Transverse colon (tissue), 4 donors: Measurements from ENCODE around the gene RASGEF1C. TPM values are rescaled to one million over a fixed set of nuclear protein-coding genes. Genes with fewer than 3 reads are reported as not detected.

Source experiments
- DNase-seq: peaks from one replicate; pipeline ENCODE4 v3.0.0-alpha.2; 2019
- H3K27ac ChIP-seq, 4 donors: fragments of 200-600 bp; sonication (generic); 2 replicates each; pipeline ENCODE4 v1.5.1; 2016 to 2018; ENCODE audit warnings: inconsistent platforms in 4 of 4
- H3K27me3 ChIP-seq: fragments of 200-600 bp; sonication (generic); 2 replicates; pipeline ENCODE4 v1.5.1; 2017; ENCODE audit warnings: inconsistent platforms
- H3K36me3 ChIP-seq, 4 donors: fragments of 200-600 bp; sonication (generic); 2 replicates each; pipeline ENCODE4 v1.5.1; 2017 to 2019; ENCODE audit warnings: inconsistent platforms in 4 of 4
- H3K4me1 ChIP-seq, 4 donors: fragments of 200-600 bp; sonication (generic); 2 replicates each; pipeline ENCODE4 v1.5.1; 2017 to 2020; ENCODE audit warnings: inconsistent platforms in 4 of 4
- H3K4me3 ChIP-seq, 4 donors: fragments of 200-600 bp; sonication (generic); 1 replicate in 1 of 4; 2 replicates in 3 of 4; pipeline versions ENCODE4 v1.5.1 to v1.6.1; 2017 to 2019; ENCODE audit warnings: inconsistent platforms in 4 of 4
- H3K9me3 ChIP-seq, 2 donors: fragments of 200-600 bp; sonication (generic); 2 replicates each; pipeline ENCODE4 v1.5.1; 2017 to 2019; ENCODE audit warnings: inconsistent platforms in 2 of 2
- EP300 ChIP-seq: sonication (generic); formaldehyde crosslinking; IDR thresholded peaks from one replicate; pipeline ENCODE4 v1.6.1; 2017; ENCODE audit warnings: antibody characterized with exemption, low read depth
- POLR2A ChIP-seq: fragments of 450-650 bp; IDR thresholded peaks from one replicate; pipeline ENCODE4 v1.6.1; 2016; ENCODE audit warnings: antibody characterized with exemption, mild to moderate bottlenecking, moderate library complexity
- POLR2AphosphoS5 ChIP-seq, 3 donors: sonication (generic); formaldehyde crosslinking; IDR thresholded peaks; one replicate each; pipeline ENCODE4 v1.6.1; 2016; ENCODE audit warnings: antibody characterized with exemption in 3 of 3
- WGBS, 2 donors: methylation state at CpG; one replicate each; pipeline ENCODE4 v1.1.5; 2018; ENCODE audit warnings: low coverage in 1 of 2; 5-methylcytosine and 5-hydroxymethylcytosine counted together
- in situ Hi-C, 4 donors: fragments of 200-750 bp; cut with MboI; loops; one replicate each; pipeline versions ENCODE4 v1.15.0 to v1.15.1; 2017; ENCODE audit warnings: low sequenced_read_pairs in 3 of 4, low pct_ligation_motif_present in 1 of 4, low pct_unique_long_range_greater_than_20kb in 1 of 4
- intact Hi-C: fragments of 100-400 bp; cut with DNase I; formaldehyde crosslinking; loops from one replicate; pipeline ENCODE4 v1.15.1; 2023; ENCODE audit warnings: low total_unique reads
- total RNA-seq, 4 donors: library from RNA; depleted of rRNA; stranded (reverse); fragments of >200 nt; gene quantifications; one replicate each; pipeline ENCODE4 v1.1.0, GENCODE V29; 2016
- TF ChIP-seq, protein P1 (sequence below), 5 experiments: fragments of 200-600 bp in 3 of 5; fragments of 450-650 bp in 2 of 5; sonication (generic) in 3 of 5; IDR thresholded peaks; 1 replicate in 2 of 5; 2 replicates in 3 of 5; pipeline ENCODE4 v1.5.1; 2016 to 2017; ENCODE audit warnings: antibody characterized with exemption in 5 of 5, inconsistent platforms in 3 of 5, mild to moderate bottlenecking in 2 of 5, moderate library complexity in 1 of 5

The RASGEF1C gene
- total RNA-seq, 4 donors from 2014 or later, result 0.14 to 3.0 TPM; not detected in 2

DNA sequence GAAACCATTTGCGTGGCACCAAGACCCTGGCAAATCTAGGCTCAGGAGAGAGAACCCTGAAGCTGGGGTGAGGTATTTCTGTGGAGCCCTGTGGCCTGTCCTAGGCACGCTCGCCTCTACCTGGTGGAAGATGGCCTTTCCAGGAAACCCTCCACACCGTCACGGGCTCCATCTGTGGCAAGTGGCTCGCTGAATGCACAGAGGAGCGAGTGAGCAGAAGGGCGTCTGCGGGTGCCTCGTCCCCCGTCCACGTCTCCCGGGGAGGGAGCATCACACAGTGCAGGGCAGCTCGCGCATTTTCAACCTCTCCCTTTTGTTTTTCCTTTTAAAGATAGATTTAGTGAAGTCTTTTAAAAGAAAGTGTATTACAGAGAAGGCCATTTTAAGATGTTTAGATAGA, 25.3 kb upstream of the RASGEF1C start:
- 92 to 95% methylated on average over 7 to 15 of the region's 15 CpGs for WGBS, 2 donors
- intact Hi-C loops, result no loop called here
- Histone ChIP-seq H3K4me1 (no peaks in the 10 kb centered on the region), H3K27ac (no peak overlapping the region), H3K4me3 (no peak overlapping the region), H3K27me3 (no peaks in the 10 kb centered on the region), H3K36me3 (peaks cover 0 to 59% (median 8%) of the 10 kb centered on the region in 4 donors), H3K9me3 (no peaks in the 10 kb centered on the region)
- in situ Hi-C loops, result no loop called here
- no peak for DNase-seq
- TF ChIP-seq, protein P1, sequence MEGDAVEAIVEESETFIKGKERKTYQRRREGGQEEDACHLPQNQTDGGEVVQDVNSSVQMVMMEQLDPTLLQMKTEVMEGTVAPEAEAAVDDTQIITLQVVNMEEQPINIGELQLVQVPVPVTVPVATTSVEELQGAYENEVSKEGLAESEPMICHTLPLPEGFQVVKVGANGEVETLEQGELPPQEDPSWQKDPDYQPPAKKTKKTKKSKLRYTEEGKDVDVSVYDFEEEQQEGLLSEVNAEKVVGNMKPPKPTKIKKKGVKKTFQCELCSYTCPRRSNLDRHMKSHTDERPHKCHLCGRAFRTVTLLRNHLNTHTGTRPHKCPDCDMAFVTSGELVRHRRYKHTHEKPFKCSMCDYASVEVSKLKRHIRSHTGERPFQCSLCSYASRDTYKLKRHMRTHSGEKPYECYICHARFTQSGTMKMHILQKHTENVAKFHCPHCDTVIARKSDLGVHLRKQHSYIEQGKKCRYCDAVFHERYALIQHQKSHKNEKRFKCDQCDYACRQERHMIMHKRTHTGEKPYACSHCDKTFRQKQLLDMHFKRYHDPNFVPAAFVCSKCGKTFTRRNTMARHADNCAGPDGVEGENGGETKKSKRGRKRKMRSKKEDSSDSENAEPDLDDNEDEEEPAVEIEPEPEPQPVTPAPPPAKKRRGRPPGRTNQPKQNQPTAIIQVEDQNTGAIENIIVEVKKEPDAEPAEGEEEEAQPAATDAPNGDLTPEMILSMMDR (IDR thresholded peaks at IDR 0.05), result no peak
- no peak for TF ChIP-seq EP300
- TF ChIP-seq POLR2A, result no peak
- TF ChIP-seq POLR2AphosphoS5 (IDR thresholded peaks at IDR 0.05), result no peak

- in situ Hi-C loops, result no loop called here
- WGBS, 2 donors, result 90 to 100% methylated on average over 3 to 11 of the region's 11 CpGs
- DNase-seq, result no peak
- no peak for TF ChIP-seq POLR2AphosphoS5 (IDR thresholded peaks at IDR 0.05)
- TF ChIP-seq, protein P1 (IDR thresholded peaks at IDR 0.05), result no peak
- intact Hi-C loops, result no loop called here
- H3K4me3 ChIP-seq, result no peak overlapping the region
- H3K4me1 ChIP-seq, result no peaks in the 10 kb centered on the region
- no peak overlapping the region for H3K27ac ChIP-seq
- peaks cover 0 to 54% (median 7%) of the 10 kb centered on the region in 4 donors for H3K36me3 ChIP-seq
- no peaks in the 10 kb centered on the region for H3K9me3 ChIP-seq
- H3K27me3 ChIP-seq, result no peaks in the 10 kb centered on the region
Observed at GRCh38 chr5:180233729-180234128, 24.7 kb upstream of the RASGEF1C start.

- Histone ChIP-seq H3K9me3 (peaks cover 0 to 9% of the 10 kb centered on the region in 2 donors), H3K4me3 (no peak overlapping the region), H3K36me3 (peaks cover 0 to 21% (median 3%) of the 10 kb centered on the region in 4 donors), H3K27ac (no peak overlapping the region), H3K27me3 (no peaks in the 10 kb centered on the region), H3K4me1 (no peaks in the 10 kb centered on the region)
- in situ Hi-C loops, result no loop called here
- WGBS, 2 donors, result 89% methylated on average over 7 of the region's 7 CpGs; no CpG with 5 or more reads in 1 of the 2 donors
- intact Hi-C loops, result no loop called here
- no peak for DNase-seq
- no peak for TF ChIP-seq EP300
- TF ChIP-seq POLR2AphosphoS5 (IDR thresholded peaks at IDR 0.05), result no peak
- TF ChIP-seq, protein P1 (IDR thresholded peaks at IDR 0.05), result no peak
- no peak for TF ChIP-seq POLR2A
Observed at GRCh38 chr5:180230017-180230416, 21.0 kb upstream of the RASGEF1C start.

DNA sequence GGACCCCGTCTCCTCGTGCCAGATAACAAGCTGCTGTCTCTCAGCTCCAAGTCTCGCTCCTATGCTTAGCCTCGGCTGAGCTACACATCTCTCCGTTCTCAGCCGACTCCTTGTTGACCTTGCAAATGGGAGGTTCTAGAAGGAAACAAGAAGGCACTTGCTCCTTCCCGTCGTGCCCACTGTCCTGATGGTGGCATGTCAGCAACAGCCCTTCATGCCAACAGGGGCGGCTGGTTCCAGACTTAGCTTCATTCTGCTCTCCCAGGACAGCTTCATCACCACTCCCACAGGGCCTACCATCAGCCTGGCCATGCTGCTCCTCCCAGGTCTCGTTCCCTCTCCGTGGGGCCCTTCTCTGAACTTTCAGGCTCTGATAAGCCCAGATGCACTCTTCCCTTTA, 13.0 kb upstream of the RASGEF1C start:
- 80 to 93% methylated on average over 2 to 11 of the region's 11 CpGs for WGBS, 2 donors
- DNase-seq, result no peak
- intact Hi-C loops (no loop called here), in situ Hi-C loops (no loop called here)
- Histone ChIP-seq H3K27me3 (no peaks in the 10 kb centered on the region), H3K4me3 (no peak overlapping the region), H3K36me3 (no peaks in the 10 kb centered on the region), H3K9me3 (peaks cover 23 to 34% of the 10 kb centered on the region in 2 donors), H3K4me1 (no peaks in the 10 kb centered on the region), H3K27ac (no peak overlapping the region)
- TF ChIP-seq, protein P1 (IDR thresholded peaks at IDR 0.05), result no peak
- TF ChIP-seq POLR2A (no peak), EP300 (no peak), POLR2AphosphoS5 (IDR thresholded peaks at IDR 0.05) (no peak)
